BE2C (cell line): ENCODE data around the gene SLC9A1.

Experiments used
- DNase-seq: peaks from one replicate; pipeline ENCODE4 v3.0.0-alpha.2; 2020
- H3K27me3 ChIP-seq: fragments of 250-450 bp; sonication (Bioruptor Pico); 2 replicates; pipeline ENCODE4 v1.5.1; 2020; ENCODE audit warnings: mild to moderate bottlenecking
- H3K36me3 ChIP-seq: fragments of 250-450 bp; sonication (Bioruptor Pico); 2 replicates; pipeline ENCODE4 v1.5.1; 2020; ENCODE audit warnings: mild to moderate bottlenecking
- H3K4me1 ChIP-seq: fragments of 250-450 bp; sonication (Bioruptor Pico); 2 replicates; pipeline ENCODE4 v1.5.1; 2020
- H3K4me3 ChIP-seq: 2 replicates; pipeline ENCODE4 v1.5.1; 2011; ENCODE audit warnings: low read depth, low read length
- H3K9me3 ChIP-seq: fragments of 250-450 bp; sonication (Bioruptor Pico); 2 replicates; pipeline ENCODE4 v1.5.1; 2020
- TF ChIP-seq, protein P1 (sequence below): IDR thresholded peaks from 2 replicates; pipeline ENCODE4 v1.5.1; 2012; ENCODE audit warnings: mild to moderate bottlenecking, low read depth, low read length

The SLC9A1 gene

DNA sequence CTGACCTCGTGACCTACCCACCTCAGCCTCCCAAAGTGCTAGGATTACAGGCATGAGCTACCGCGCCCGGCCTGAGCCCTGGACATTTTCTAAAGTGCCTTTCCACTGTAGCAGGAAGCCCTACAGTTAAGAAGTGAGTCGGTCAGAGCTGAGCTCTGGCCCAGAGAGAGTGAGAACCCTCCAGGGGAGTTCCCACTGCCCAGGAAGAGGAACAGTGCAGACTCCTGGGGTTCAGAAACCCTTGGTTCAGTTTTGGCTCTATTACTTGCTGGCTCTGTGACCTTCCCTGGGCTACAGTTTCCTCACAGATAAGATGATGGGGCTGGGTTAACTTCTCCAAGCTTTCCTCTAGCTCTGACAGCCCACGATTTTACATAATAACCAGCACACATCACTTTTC, 20.9 kb downstream of the SLC9A1 start:
- no peaks in the 10 kb centered on the region for H3K36me3 ChIP-seq
- TF ChIP-seq, protein P1, sequence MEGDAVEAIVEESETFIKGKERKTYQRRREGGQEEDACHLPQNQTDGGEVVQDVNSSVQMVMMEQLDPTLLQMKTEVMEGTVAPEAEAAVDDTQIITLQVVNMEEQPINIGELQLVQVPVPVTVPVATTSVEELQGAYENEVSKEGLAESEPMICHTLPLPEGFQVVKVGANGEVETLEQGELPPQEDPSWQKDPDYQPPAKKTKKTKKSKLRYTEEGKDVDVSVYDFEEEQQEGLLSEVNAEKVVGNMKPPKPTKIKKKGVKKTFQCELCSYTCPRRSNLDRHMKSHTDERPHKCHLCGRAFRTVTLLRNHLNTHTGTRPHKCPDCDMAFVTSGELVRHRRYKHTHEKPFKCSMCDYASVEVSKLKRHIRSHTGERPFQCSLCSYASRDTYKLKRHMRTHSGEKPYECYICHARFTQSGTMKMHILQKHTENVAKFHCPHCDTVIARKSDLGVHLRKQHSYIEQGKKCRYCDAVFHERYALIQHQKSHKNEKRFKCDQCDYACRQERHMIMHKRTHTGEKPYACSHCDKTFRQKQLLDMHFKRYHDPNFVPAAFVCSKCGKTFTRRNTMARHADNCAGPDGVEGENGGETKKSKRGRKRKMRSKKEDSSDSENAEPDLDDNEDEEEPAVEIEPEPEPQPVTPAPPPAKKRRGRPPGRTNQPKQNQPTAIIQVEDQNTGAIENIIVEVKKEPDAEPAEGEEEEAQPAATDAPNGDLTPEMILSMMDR, result no peak
- H3K4me1 ChIP-seq, result peaks cover 15% of the 10 kb centered on the region; the same call in 1 of the 2 replicates
- no peak for DNase-seq
- no peaks in the 10 kb centered on the region for H3K27me3 ChIP-seq
- H3K9me3 ChIP-seq, result no peaks in the 10 kb centered on the region
- H3K4me3 ChIP-seq, result no peak overlapping the region

DNA sequence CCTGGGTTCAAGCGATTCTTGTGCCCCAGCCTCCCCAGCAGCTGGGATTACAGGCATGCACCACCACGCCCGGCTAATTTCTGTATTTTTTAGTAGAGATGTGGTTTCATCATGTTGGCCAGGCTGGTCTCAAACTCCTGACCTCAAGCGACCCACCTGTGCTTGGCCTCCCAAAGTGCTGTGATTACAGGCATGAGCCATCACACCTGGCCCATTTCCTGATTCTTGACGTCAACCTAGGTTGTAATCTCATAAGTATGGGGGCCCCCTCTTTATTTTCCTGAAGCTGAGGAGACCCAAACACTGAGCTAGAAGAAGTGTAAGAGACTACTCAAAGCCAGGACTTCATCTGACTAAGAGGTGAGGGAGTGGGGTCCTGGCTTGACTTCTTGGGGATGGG, 21.8 kb downstream of the SLC9A1 start:
- Histone ChIP-seq H3K4me1 (peaks cover 12% of the 10 kb centered on the region; the same call in 1 of the 2 replicates), H3K9me3 (no peaks in the 10 kb centered on the region), H3K4me3 (no peak overlapping the region), H3K36me3 (no peaks in the 10 kb centered on the region), H3K27me3 (no peaks in the 10 kb centered on the region)
- no peak for DNase-seq
- TF ChIP-seq, protein P1, result no peak

DNA sequence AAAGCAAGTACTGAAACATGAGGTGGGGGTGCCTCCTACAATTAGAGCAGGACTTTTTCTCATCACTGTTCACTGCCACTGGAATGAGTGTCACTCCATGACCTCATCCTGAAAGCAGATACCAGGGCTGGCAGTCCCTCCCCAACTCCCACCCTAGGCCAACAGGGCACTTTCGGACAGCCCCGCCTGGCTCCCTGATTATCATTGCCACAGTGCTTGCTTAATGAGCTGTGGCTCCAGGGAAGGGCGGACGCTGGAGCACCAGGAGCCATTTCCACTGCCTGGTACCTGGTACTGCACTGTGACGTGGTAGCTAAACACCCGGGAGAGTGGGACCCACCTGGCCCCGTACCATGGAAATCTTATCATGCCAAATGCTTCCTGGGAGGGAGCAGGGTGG, 22.3 kb downstream of the SLC9A1 start:
- Histone ChIP-seq H3K4me1 (peaks cover 7% of the 10 kb centered on the region; the same call in 1 of the 2 replicates), H3K27me3 (no peaks in the 10 kb centered on the region), H3K36me3 (no peaks in the 10 kb centered on the region), H3K9me3 (no peaks in the 10 kb centered on the region), H3K4me3 (no peak overlapping the region)
- TF ChIP-seq, protein P1, result no peak
- no peak for DNase-seq

DNA sequence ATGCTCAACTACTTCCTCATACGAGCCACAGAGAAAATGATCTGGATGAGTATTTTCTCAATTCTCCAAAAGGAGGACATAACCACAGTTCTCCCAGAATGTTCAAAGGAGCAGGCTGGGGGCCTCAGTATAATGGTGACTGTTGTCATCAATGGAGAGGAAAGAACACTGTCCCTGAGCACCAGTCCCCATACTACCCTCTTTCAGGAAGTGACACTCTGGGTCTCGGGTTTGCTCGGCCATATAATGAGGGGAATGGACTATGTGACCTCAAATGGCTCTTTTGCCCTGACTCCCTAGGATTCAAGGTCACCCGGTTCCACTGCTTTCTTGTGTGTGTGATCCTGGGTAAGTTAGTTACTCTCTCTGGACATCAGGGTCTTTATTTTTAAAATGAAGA, 22.8 kb downstream of the SLC9A1 start:
- no peak for DNase-seq
- TF ChIP-seq, protein P1, result no peak
- H3K9me3 ChIP-seq, result no peaks in the 10 kb centered on the region
- no peaks in the 10 kb centered on the region for H3K36me3 ChIP-seq
- H3K27me3 ChIP-seq, result no peaks in the 10 kb centered on the region
- no peak overlapping the region for H3K4me3 ChIP-seq
- peaks cover 2% of the 10 kb centered on the region; the same call in 1 of the 2 replicates for H3K4me1 ChIP-seq

DNA sequence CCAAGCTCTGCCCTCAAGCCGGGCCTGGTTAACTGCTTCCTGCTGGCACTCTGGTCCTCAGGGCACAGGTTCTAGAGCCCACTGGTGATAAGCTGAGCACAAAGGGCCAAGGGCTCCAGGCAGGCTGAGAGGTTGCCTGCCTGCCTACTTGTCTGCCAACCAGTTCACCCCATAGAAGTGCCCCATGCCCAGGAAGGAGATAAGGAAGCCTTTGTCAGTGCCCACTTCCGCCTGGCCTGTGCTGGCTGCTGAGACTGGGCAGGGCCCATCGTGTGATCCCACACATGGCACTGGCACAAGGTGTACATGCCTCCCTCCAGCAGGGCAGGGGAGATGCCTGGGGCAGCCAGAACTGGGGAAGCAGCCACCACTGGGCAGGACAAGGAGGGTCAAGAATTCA, 24.1 kb downstream of the SLC9A1 start:
- H3K4me1 ChIP-seq, result no peaks in the 10 kb centered on the region
- DNase-seq, result no peak
- no peaks in the 10 kb centered on the region for H3K9me3 ChIP-seq
- H3K27me3 ChIP-seq, result no peaks in the 10 kb centered on the region
- TF ChIP-seq, protein P1, result no peak
- H3K36me3 ChIP-seq, result no peaks in the 10 kb centered on the region
- no peak overlapping the region for H3K4me3 ChIP-seq

DNA sequence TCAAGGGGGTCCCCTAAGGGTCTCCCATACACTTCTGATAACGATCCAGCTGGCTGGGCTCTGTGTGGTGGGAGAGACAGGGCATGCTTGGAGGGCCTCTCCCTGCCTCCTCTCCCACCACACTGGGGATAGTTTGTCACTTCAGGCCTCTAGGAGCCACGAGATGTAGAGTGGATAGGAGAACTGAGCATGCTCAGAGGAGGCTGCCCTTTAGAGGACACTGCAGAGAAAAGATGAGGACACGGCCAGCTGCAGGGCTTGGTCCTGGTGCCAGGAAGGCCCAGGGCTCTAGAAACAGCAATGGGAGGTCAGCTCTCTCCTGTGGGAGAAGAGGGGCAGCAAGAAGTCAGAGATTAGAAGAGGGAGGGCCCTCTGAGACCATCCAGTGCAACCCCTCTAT, 25.7 kb downstream of the SLC9A1 start:
- H3K4me1 ChIP-seq, result no peaks in the 10 kb centered on the region
- no peaks in the 10 kb centered on the region for H3K9me3 ChIP-seq
- no peaks in the 10 kb centered on the region for H3K36me3 ChIP-seq
- H3K27me3 ChIP-seq, result no peaks in the 10 kb centered on the region
- no peak for DNase-seq
- TF ChIP-seq, protein P1, result no peak
- no peak overlapping the region for H3K4me3 ChIP-seq
